ENCODE measurements around the gene MAPK8. TPM values are rescaled to one million over a fixed set of nuclear protein-coding genes. Genes with fewer than 3 reads are reported as not detected.

The MAPK8 gene
- polyA plus RNA-seq, 1 of the 3 experiments (the other 2 are of a cell fraction): 26.4 TPM

DNA sequence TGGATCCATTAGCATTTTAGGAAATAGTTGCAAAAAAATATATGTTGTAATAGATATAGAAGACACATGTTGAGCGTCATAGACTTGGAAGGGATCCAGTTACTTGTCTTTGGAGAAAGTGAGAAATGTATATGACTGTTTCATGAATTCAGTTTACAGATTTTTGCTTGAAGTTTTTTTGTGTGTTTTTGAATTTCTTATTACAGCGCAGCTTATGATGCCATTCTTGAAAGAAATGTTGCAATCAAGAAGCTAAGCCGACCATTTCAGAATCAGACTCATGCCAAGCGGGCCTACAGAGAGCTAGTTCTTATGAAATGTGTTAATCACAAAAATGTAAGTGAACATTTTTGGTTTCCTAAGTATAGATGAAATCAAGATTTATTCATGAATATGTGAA is 98.2 kb downstream of the MAPK8 start:
- TF ChIP-seq EZH2phosphoT487 (IDR thresholded peaks at IDR 0.05; ENCODE audit: borderline replicate concordance, low read depth): no peak
- TF ChIP-seq CTCF (IDR thresholded peaks at IDR 0.05): no peak
- no peak for TF ChIP-seq USF1 (IDR thresholded peaks at IDR 0.05; ENCODE audit: borderline replicate concordance, low read depth)
- no peak for TF ChIP-seq NFIC (IDR thresholded peaks at IDR 0.05; ENCODE audit: borderline replicate concordance)
- no peak for TF ChIP-seq MEF2A (IDR thresholded peaks at IDR 0.05; ENCODE audit: borderline replicate concordance, low read depth)
- TF ChIP-seq ELF1 (IDR thresholded peaks at IDR 0.05): no peak
- TF ChIP-seq, protein P1, sequence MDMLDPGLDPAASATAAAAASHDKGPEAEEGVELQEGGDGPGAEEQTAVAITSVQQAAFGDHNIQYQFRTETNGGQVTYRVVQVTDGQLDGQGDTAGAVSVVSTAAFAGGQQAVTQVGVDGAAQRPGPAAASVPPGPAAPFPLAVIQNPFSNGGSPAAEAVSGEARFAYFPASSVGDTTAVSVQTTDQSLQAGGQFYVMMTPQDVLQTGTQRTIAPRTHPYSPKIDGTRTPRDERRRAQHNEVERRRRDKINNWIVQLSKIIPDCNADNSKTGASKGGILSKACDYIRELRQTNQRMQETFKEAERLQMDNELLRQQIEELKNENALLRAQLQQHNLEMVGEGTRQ (IDR thresholded peaks at IDR 0.05; ENCODE audit: borderline replicate concordance, low read depth, low read length): no peak
- no peak for TF ChIP-seq JUND (IDR thresholded peaks at IDR 0.05)
- H3K9me2 ChIP-seq: no peaks in the 10 kb centered on the region
- H3K9ac ChIP-seq: no peak overlapping the region
- no peaks in the 10 kb centered on the region for H3K27me3 ChIP-seq (ENCODE audit: insufficient read depth)
- H2AFZ ChIP-seq (ENCODE audit: low read depth): no peak overlapping the region
- no peak overlapping the region for H3K4me3 ChIP-seq (ENCODE audit: low read depth in 2 of 2, low read length in 1 of 2)
- DNase-seq: no peak
- no peaks in the 10 kb centered on the region for H3K9me3 ChIP-seq
- no peak overlapping the region for H3K27ac ChIP-seq (ENCODE audit: low read depth in 2 of 2, low read length in 1 of 2)
- H3K36me3 ChIP-seq (replicated peaks in 1 of 2; ENCODE audit: control insufficient read depth in 1 of 2, insufficient read depth in 2 of 2, low read length in 1 of 2): peaks cover 8 to 26% of the 10 kb centered on the region in 2 experiments
- no peaks in the 10 kb centered on the region for H4K20me1 ChIP-seq (ENCODE audit: insufficient read depth)
- WGBS (ENCODE audit: low lambda C conversion rate): 95% methylated on average over 4 of the region's 4 CpGs
- CTCF ChIA-PET: interaction anchor here (0.7 to 2.0 kb wide), 5 partner anchors 10 to 252 kb away, joined by 3 to 12 read pairs (median 4); no protein-coding TSS in a partner anchor
- peaks cover 9% of the 10 kb centered on the region for H3F3A ChIP-seq (replicated peaks; ENCODE audit: insufficient read depth)
- POLR2A ChIA-PET: no interaction called here
- no peak overlapping the region for H3K4me2 ChIP-seq
- peaks cover 47% of the 10 kb centered on the region for H3K79me2 ChIP-seq (ENCODE audit: insufficient read depth)
- peaks cover 2 to 11% of the 10 kb centered on the region in 2 experiments for H3K4me1 ChIP-seq (ENCODE audit: control insufficient read depth in 1 of 2, insufficient read depth in 2 of 2, low read depth in 1 of 2, low read length in 1 of 2)

DNA sequence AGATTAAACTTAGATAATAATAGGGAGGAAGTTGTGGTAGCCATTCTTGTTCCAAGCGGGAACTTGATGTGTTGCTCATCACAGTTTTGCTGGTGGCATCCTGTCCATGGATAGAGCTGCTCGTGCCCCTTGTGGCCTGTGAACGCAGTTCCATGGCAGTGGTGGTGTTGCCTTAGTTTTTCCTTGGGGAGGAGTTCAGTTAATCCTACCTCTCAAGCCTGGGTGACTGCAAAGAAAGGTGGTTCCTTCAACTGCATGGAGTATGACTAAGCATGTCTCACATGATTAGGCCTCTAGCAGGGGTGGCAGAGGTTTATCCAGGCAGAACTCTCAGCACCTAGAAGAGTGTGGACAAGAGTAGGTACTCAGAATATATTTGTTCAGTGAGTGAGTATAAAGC is 99.7 kb downstream of the MAPK8 start:
- no peak overlapping the region for H3K27ac ChIP-seq (ENCODE audit: low read depth in 2 of 2, low read length in 1 of 2)
- CTCF ChIA-PET: interaction anchor here (0.6 to 1.9 kb wide), 5 partner anchors 16 to 250 kb away, joined by 3 to 12 read pairs (median 3); no protein-coding TSS in a partner anchor
- no peak overlapping the region for H3K4me3 ChIP-seq (ENCODE audit: low read depth in 2 of 2, low read length in 1 of 2)
- H4K20me1 ChIP-seq (ENCODE audit: insufficient read depth): no peaks in the 10 kb centered on the region
- WGBS (ENCODE audit: low lambda C conversion rate): 89% methylated on average over 2 of the region's 3 CpGs
- no peak overlapping the region for H2AFZ ChIP-seq (ENCODE audit: low read depth)
- DNase-seq: no peak
- no peak overlapping the region for H3K4me2 ChIP-seq
- peaks cover 0 to 5% of the 10 kb centered on the region in 2 experiments; a peak in 3 of 4 replicates for H3K4me1 ChIP-seq (ENCODE audit: control insufficient read depth in 1 of 2, insufficient read depth in 2 of 2, low read depth in 1 of 2, low read length in 1 of 2)
- H3K36me3 ChIP-seq (replicated peaks in 1 of 2; ENCODE audit: control insufficient read depth in 1 of 2, insufficient read depth in 2 of 2, low read length in 1 of 2): peaks cover 19 to 42% of the 10 kb centered on the region in 2 experiments
- no peaks in the 10 kb centered on the region for H3K9me2 ChIP-seq
- TF ChIP-seq EP300 (IDR thresholded peaks at IDR 0.05; ENCODE audit: borderline replicate concordance in 1 of 2, low read depth in 1 of 2, low read length in 1 of 2) (no peak), USF1 (IDR thresholded peaks at IDR 0.05; ENCODE audit: borderline replicate concordance, low read depth) (no peak), JUND (IDR thresholded peaks at IDR 0.05) (no peak), SMC3 (IDR thresholded peaks at IDR 0.05; ENCODE audit: low read depth, low read length) (no peak), FOXM1 (IDR thresholded peaks at IDR 0.05; ENCODE audit: low read depth) (no peak)
- peaks cover 39% of the 10 kb centered on the region for H3K79me2 ChIP-seq (ENCODE audit: insufficient read depth)
- POLR2A ChIA-PET: no interaction called here
- H3K9me3 ChIP-seq: no peaks in the 10 kb centered on the region
- H3F3A ChIP-seq (replicated peaks; ENCODE audit: insufficient read depth): peaks cover 4% of the 10 kb centered on the region
- no peaks in the 10 kb centered on the region for H3K27me3 ChIP-seq (ENCODE audit: insufficient read depth)
- no peak overlapping the region for H3K9ac ChIP-seq
